ENCODE data around the gene SULT1B1.

DNA sequence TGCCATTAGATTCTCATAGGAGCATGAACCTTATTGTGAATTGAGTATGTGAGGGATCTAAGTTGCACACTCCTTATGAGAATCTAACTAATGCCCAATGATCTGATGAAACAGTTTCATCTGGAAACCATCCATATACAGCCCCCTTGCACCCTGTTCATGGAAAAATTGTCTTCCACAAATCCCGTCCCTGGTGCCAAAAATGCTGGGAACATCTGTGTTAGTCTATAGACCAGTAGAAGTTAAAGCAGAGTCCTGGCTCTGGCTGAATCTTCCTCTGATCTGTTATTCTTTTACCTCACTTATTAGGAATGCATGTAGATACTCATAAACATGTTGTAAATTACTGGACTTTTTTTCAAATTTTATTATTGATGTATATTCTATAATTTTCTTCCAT, 29.2 kb downstream of the SULT1B1 start:
- TF ChIP-seq EZH2 (IDR thresholded peaks at IDR 0.05; ENCODE audit: insufficient read depth, poor library complexity, severe bottlenecking) (no peak), EZH2phosphoT487 (IDR thresholded peaks at IDR 0.05; ENCODE audit: insufficient read depth, low read depth) (no peak)

Data from GM23248 (cell line).